GM23248 (cell line): Measurements from ENCODE around the gene ZNF584. TPM values are rescaled to one million over a fixed set of nuclear protein-coding genes. Genes with fewer than 3 reads are reported as not detected.
A peak's percentile ranks its signal among the peaks of the same experiment; 100 is the strongest.

Experiments used
- DNase-seq: peaks from one replicate; pipeline ENCODE4 v3.0.0-alpha.2; 2015
- H2AFZ ChIP-seq: fragments of 200-600 bp; sonication (generic); 2 replicates; pipeline ENCODE4 v1.6.1; 2016; ENCODE audit warnings: antibody characterized with exemption
- H3F3A ChIP-seq: fragments of 200-600 bp; sonication (generic); 2 replicates; pipeline ENCODE4 v1.6.1; 2016; ENCODE audit warnings: mild to moderate bottlenecking, antibody characterized with exemption, mixed run types; ENCODE audit not compliant: insufficient read depth
- H3K27ac ChIP-seq: fragments of 200-600 bp; sonication (generic); 2 replicates; pipeline ENCODE4 v1.5.1; 2016; ENCODE audit warnings: mild to moderate bottlenecking
- H3K27me3 ChIP-seq: fragments of 200-600 bp; sonication (generic); replicated peaks from 2 replicates; pipeline ENCODE4 v1.6.1; 2016; ENCODE audit warnings: mild to moderate bottlenecking; ENCODE audit not compliant: insufficient read depth
- H3K36me3 ChIP-seq: fragments of 200-600 bp; sonication (generic); 2 replicates; pipeline ENCODE4 v1.6.1; 2016; ENCODE audit warnings: low read depth, mild to moderate bottlenecking
- H3K4me1 ChIP-seq: fragments of 200-600 bp; sonication (generic); 2 replicates; pipeline ENCODE4 v1.6.1; 2016; ENCODE audit warnings: mild to moderate bottlenecking; ENCODE audit not compliant: insufficient read depth
- H3K4me2 ChIP-seq: fragments of 200-600 bp; sonication (generic); one replicate; pipeline ENCODE4 v1.6.1; 2016; ENCODE audit warnings: mild to moderate bottlenecking; ENCODE audit not compliant: unreplicated experiment
- H3K4me3 ChIP-seq: fragments of 200-600 bp; sonication (generic); 2 replicates; pipeline ENCODE4 v1.5.1; 2016; ENCODE audit warnings: mild to moderate bottlenecking
- H3K79me2 ChIP-seq: fragments of 200-600 bp; sonication (generic); 2 replicates; pipeline ENCODE4 v1.6.1; 2016; ENCODE audit warnings: mild to moderate bottlenecking; ENCODE audit not compliant: insufficient read depth
- H3K9ac ChIP-seq: fragments of 200-600 bp; sonication (generic); 2 replicates; pipeline ENCODE4 v1.6.1; 2016; ENCODE audit warnings: mild to moderate bottlenecking
- H3K9me2 ChIP-seq: fragments of 200-600 bp; sonication (generic); 2 replicates; pipeline ENCODE4 v1.6.1; 2016; ENCODE audit warnings: mixed run types, mild to moderate bottlenecking, moderate library complexity; ENCODE audit not compliant: insufficient read depth
- H3K9me3 ChIP-seq: fragments of 200-600 bp; sonication (generic); one replicate; pipeline ENCODE4 v1.6.1; 2017; ENCODE audit warnings: low read depth
- H4K20me1 ChIP-seq: fragments of 200-600 bp; sonication (generic); 2 replicates; pipeline ENCODE4 v1.6.0; 2016; ENCODE audit not compliant: insufficient read depth
- EZH2 ChIP-seq: fragments of 200-600 bp; sonication (generic); IDR thresholded peaks from 2 replicates; pipeline ENCODE4 v1.6.1; 2018; ENCODE audit warnings: antibody characterized with exemption, mild to moderate bottlenecking; ENCODE audit not compliant: insufficient read depth, poor library complexity, severe bottlenecking
- EZH2phosphoT487 ChIP-seq: fragments of 200-600 bp; sonication (generic); IDR thresholded peaks from 2 replicates; pipeline ENCODE4 v1.6.1; 2018; ENCODE audit warnings: antibody characterized with exemption, moderate library complexity, mild to moderate bottlenecking, low read depth; ENCODE audit not compliant: insufficient read depth
- WGBS, 2 experiments: methylation state at CpG; one replicate each; pipeline ENCODE4 v1.1.6; 2015 to 2017; ENCODE audit warnings: low lambda C conversion rate in 2 of 2, low coverage in 1 of 2; ENCODE audit errors: missing lambda C conversion rate in 2 of 2; 5-methylcytosine and 5-hydroxymethylcytosine counted together
- in situ Hi-C: fragments of 300-500 bp; cut with MboI; formaldehyde crosslinking; loops from 2 replicates; pipeline ENCODE4 v1.15.0; 2020
- polyA plus RNA-seq: library from polyadenylated mRNA; unstranded; fragments of >200 nt; fragmentation: Nextera tagmentation; extraction: Ambion mirVana; gene quantifications from 2 replicates; pipeline ENCODE4 v1.2.1, GENCODE V29; 2016
- total RNA-seq: library from RNA; depleted of rRNA; stranded (reverse); fragments of >200 nt; shearing (Covaris generic); gene quantifications from 2 replicates; pipeline ENCODE4 v1.2.3, GENCODE V29; 2014

The ZNF584 gene
- total and polyA plus RNA-seq, 2 experiments from 2014 or later = 12.7 to 14.6 TPM

DNA sequence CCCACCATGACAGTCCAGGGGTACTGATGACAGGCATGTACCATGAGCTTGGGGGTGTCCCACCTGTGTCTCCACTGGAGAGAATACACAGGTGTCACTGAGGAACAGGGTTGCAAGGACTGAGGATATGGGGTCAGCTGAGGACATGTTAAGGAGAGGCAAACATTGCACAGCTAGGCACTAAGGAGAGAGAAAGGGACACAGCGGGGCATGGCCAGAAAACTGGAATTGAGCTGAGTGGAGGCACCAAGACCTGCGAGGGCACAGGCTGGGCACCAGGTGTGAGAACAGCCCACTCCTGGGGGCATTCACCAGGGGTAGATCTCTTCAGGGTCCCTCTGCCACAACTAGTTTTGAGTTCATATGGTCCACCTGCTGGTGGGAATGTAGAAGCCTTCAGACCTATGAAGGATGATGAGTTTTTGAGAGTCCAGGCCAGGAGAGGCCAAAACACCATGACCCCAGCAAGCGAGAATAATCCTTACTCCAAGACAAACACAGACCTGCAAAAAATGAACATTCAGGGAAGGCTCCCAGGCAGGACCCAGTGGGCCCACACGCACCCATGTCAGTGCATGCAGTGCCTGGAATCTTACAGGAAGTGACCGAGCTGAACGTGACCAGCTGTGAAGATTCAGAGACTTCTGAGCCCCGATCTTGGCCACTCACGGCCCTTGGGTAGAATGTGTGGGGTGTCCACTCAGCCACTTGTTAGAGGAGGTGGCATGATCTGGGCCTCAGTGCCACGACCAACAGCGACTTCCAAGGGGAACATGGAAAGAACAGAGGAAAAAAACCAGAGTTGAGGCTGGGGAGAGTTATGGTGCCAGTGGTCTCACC, 1.4 kb upstream of the ZNF584 start:
- Histone ChIP-seq H3F3A (0 out of 2 replicates have a peak, but pooled peaks cover 5% of the 10 kb centered on the region), H3K9ac (peak overlapping the region; percentile 92), H3K36me3 (no peaks in the 10 kb centered on the region), H3K4me2 (peak overlapping the region; percentile 93), H3K27me3 (no peaks in the 10 kb centered on the region), H3K4me3 (peak overlapping the region; percentile 91), H3K4me1 (0 out of 2 replicates have a peak, but pooled peaks cover 11% of the 10 kb centered on the region), H3K9me2 (no peaks in the 10 kb centered on the region), H3K27ac (peak overlapping the region; percentile 59), H2AFZ (peak overlapping the region; percentile 84; the same call in 1 of the 2 replicates), H3K9me3 (no peaks in the 10 kb centered on the region), H3K79me2 (peaks cover 49% of the 10 kb centered on the region), H4K20me1 (no peaks in the 10 kb centered on the region)
- in situ Hi-C loops = no loop called here
- DNase-seq = peak; percentile 55
- WGBS, 2 experiments = 58% methylated on average over 10 of the region's 10 CpGs
- TF ChIP-seq EZH2 (no peak), EZH2phosphoT487 (no peak)

DNA sequence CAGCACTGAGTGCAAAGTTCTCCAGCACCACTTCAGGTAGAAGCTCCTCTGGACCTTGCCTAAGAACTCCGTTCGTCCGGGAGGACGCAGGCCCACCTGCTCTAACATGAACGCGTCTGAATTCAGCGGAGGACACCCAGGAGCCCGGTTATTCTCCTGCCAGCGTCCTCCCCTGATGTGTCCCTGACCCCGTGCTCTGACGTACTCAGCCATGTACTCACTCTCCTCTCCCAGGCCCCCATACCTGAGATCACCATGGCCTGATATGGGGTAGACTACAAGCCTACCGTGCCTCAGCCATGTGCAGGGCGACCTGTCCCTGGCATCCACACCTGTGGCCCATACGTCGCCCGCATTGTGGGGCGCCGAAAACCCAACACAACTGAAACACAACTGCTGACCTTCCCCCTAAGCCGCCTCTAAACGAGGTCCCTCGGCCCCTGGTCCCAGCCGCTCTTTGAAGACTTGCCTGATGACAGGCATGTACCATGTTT, 744 bp upstream of the ZNF584 start:
- 0 out of 2 replicates have a peak, but pooled peaks cover 11% of the 10 kb centered on the region for H3K4me1 ChIP-seq
- TF ChIP-seq EZH2 (no peak), EZH2phosphoT487 (no peak)
- peak overlapping the region; percentile 59 for H3K27ac ChIP-seq
- 5 to 6% methylated on average over 22 of the region's 22 CpGs for WGBS, 2 experiments
- peaks cover 54% of the 10 kb centered on the region for H3K79me2 ChIP-seq
- H3K27me3 ChIP-seq = no peaks in the 10 kb centered on the region
- H3K9ac ChIP-seq = peak overlapping the region; percentile 92
- H3F3A ChIP-seq = 0 out of 2 replicates have a peak, but pooled peaks cover 5% of the 10 kb centered on the region
- no peaks in the 10 kb centered on the region for H4K20me1 ChIP-seq
- no peaks in the 10 kb centered on the region for H3K9me3 ChIP-seq
- in situ Hi-C loops = no loop called here
- DNase-seq = peak; percentile 54
- peak overlapping the region; percentile 91 for H3K4me3 ChIP-seq
- no peaks in the 10 kb centered on the region for H3K36me3 ChIP-seq
- no peaks in the 10 kb centered on the region for H3K9me2 ChIP-seq
- H3K4me2 ChIP-seq = peak overlapping the region; percentile 93
- H2AFZ ChIP-seq = peak overlapping the region; percentile 84

DNA sequence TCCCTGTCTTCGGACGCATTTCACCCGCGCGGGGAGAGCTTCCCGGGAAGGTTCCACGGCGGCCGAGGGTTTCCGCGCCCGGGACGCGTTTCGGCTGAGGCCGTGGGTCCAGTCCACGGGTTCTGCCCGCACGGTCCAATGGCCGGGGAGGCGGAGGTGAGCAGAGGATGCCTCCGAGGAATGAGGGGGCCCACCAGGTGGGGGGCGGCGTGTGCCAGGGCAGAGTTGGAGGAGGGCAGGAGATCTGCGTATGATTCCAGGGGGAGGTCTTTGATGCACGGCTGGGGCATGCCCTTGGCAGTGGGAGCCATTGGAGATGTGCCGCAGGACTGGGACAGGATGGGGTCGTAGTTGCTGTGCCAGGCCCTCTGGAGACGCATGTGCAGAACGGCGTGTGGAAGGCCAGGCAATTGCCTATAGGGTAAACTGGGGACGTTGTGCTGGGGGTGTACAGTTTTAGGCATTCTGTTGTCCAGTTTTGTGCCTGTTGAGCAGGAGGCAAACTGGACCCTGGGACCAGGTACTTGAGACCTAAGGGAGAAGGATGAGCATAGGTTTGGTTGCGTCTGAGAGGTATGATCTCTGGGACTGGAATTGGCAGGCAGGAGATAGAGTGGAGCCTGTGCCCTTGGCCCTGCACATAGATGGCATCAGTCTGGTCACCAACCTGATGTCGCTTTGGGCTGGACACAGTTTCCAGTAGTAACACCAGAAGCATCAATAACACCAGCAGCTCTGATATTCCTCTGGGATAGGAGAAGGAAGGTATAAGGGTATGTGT, 751 bp downstream of the ZNF584 start:
- H3K27ac ChIP-seq = peak overlapping the region; percentile 59
- WGBS, 2 experiments = 2 to 3% methylated on average over 34 of the region's 34 CpGs
- H3F3A ChIP-seq = no peaks in the 10 kb centered on the region
- H2AFZ ChIP-seq = peak overlapping the region; percentile 84
- H3K9me2 ChIP-seq = no peaks in the 10 kb centered on the region
- H3K36me3 ChIP-seq = no peaks in the 10 kb centered on the region
- H4K20me1 ChIP-seq = no peaks in the 10 kb centered on the region
- peak overlapping the region; percentile 93 for H3K4me2 ChIP-seq
- no peaks in the 10 kb centered on the region for H3K27me3 ChIP-seq
- H3K9ac ChIP-seq = peak overlapping the region; percentile 92
- TF ChIP-seq EZH2phosphoT487 (no peak), EZH2 (no peak)
- in situ Hi-C loops = no loop called here
- peak overlapping the region; percentile 91 for H3K4me3 ChIP-seq
- H3K4me1 ChIP-seq = 0 out of 2 replicates have a peak, but pooled peaks cover 11% of the 10 kb centered on the region
- peaks cover 69% of the 10 kb centered on the region for H3K79me2 ChIP-seq
- no peaks in the 10 kb centered on the region for H3K9me3 ChIP-seq
- peak; percentile 67 for DNase-seq

DNA sequence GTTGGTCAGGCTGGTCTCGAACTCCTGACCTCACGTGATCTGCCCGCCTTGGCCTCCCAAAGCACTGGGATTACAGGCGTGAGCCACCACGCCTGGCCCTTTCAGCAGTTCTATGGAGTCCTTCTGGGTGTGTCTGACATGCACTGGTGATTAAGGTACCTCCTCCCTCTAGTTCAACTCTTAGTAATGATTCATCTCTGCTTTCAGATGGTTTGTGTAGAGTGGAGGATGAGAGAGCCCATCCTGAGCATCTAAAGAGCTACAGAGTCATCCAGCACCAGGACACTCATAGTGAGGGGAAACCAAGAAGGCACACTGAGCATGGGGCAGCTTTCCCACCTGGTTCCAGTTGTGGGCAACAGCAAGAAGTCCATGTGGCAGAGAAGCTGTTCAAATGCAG, 8.2 kb downstream of the ZNF584 start:
- Histone ChIP-seq H3K9ac (no peak overlapping the region), H3K9me2 (no peaks in the 10 kb centered on the region), H3K27ac (no peak overlapping the region), H2AFZ (no peak overlapping the region), H3F3A (no peaks in the 10 kb centered on the region), H3K4me1 (no peaks in the 10 kb centered on the region), H3K36me3 (peaks cover 37% of the 10 kb centered on the region), H3K9me3 (no peaks in the 10 kb centered on the region), H3K4me2 (no peak overlapping the region), H3K4me3 (no peak overlapping the region), H4K20me1 (no peaks in the 10 kb centered on the region), H3K27me3 (no peaks in the 10 kb centered on the region), H3K79me2 (peaks cover 52% of the 10 kb centered on the region)
- no peak for DNase-seq
- WGBS, 2 experiments = 98 to 100% methylated on average over 5 of the region's 5 CpGs
- in situ Hi-C loops = no loop called here
- TF ChIP-seq EZH2 (no peak), EZH2phosphoT487 (no peak)
